ENCODE results near the gene CXXC5.

GRCh38 chr5:139696167-139696893, 48.2 kb downstream of the CXXC5 start:
- TF ChIP-seq POLR2A (IDR thresholded peaks at IDR 0.05) (no peak), CTCF (IDR thresholded peaks at IDR 0.05) (no peak)

All from right lobe of liver (tissue), 4 donors.